Lower lobe of right lung (tissue), 2 donors: ENCODE measurements around the gene FHIT. TPM values are rescaled to one million over a fixed set of nuclear protein-coding genes. Genes with fewer than 3 reads are reported as not detected.
"Not testable (repeated sequence)": the region's sequence is repeated elsewhere in the genome, so short reads cannot be mapped to it uniquely, and the experiment has no call there.

Experiments
- ATAC-seq, 2 donors: fragments of 200-7000 bp; cut with Tn5 transposase; one replicate each; pipeline ENCODE4 v1.9.1; 2020 to 2022; ENCODE audit warnings: mild to moderate bottlenecking in 2 of 2, moderate library complexity in 2 of 2
- DNase-seq: peaks from one replicate; pipeline ENCODE4 v3.0.0-alpha.2; 2020
- H3K27ac ChIP-seq: fragments of 200-600 bp; one replicate; pipeline ENCODE4 v1.8.0; 2022
- H3K27me3 ChIP-seq: fragments of 200-600 bp; one replicate; pipeline ENCODE4 v1.8.0; 2022; ENCODE audit warnings: low read depth
- H3K36me3 ChIP-seq: fragments of 200-600 bp; one replicate; pipeline ENCODE4 v1.8.0; 2022; ENCODE audit warnings: mild to moderate bottlenecking
- H3K4me1 ChIP-seq: fragments of 200-600 bp; one replicate; pipeline ENCODE4 v1.8.0; 2022
- H3K4me3 ChIP-seq: fragments of 200-600 bp; one replicate; pipeline ENCODE4 v1.8.0; 2022; ENCODE audit warnings: mild to moderate bottlenecking
- H3K9me3 ChIP-seq: fragments of 200-600 bp; one replicate; pipeline ENCODE4 v1.8.0; 2022
- intact Hi-C: fragments of 100-400 bp; cut with DNase I; formaldehyde crosslinking; loops from one replicate; pipeline ENCODE4 v1.11.0; 2022
- total RNA-seq: library from RNA; stranded (reverse); fragmentation: NEBNext Ultra II Directional; extraction: Animal tissue kit (Norgen Biotek cat#: 25700); gene quantifications from one replicate; pipeline ENCODE4 v1.2.1, GENCODE V29; 2021
- TF ChIP-seq, protein P1 (sequence below): fragments of 200-600 bp; IDR thresholded peaks from one replicate; pipeline ENCODE4 v1.8.0; 2022; ENCODE audit warnings: antibody characterized with exemption, mild to moderate bottlenecking
- donor health status: DM: no; HTN: yes; CAD: no; lungs with severe emphysema.

The FHIT gene
- total RNA-seq, 1 donor from 2014 or later: 10.3 TPM

DNA sequence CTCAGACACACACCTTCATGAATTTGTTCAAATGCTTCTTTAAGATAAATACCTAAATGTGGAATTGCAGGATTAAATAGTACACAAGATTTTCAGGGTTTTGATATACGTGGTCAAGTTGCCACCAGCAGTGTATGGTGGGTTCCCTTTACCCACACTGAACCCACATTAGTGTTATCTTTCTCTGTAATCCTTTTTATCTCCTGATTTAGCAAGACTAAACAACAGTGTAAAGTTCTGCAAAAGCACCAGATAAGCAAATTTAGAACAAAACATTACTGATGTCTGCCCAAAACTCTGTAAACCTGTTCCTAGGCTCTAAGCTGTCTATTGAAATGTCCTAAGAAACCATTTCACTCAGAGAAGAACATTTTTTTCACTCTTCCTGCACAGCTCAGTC is 352.9 kb downstream of the FHIT start:
- intact Hi-C loops: no loop called here

DNA sequence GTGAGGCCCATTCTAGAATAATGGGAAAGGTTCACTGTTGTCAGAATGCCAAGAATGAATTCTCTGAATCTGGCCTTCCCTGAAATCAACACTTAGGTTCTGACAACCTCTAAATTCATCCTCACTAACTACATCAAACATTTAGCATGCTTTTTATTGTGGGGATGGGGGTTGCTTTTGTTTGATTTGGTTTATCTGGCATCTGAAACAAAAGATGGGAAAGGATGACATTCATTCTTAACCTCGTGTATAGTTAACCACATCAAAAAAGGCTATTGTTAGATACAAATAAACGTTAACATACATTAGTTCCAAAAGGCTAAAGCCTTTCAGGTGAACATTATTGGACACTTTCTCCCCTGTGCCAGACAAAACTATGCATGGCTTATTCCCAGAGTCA is 357.3 kb downstream of the FHIT start:
- H3K9me3 ChIP-seq: no peaks in the 10 kb centered on the region
- no peak overlapping the region for H3K27ac ChIP-seq
- intact Hi-C loops: no loop called here
- no peak overlapping the region for H3K4me3 ChIP-seq
- ATAC-seq: no peak
- TF ChIP-seq, protein P1, sequence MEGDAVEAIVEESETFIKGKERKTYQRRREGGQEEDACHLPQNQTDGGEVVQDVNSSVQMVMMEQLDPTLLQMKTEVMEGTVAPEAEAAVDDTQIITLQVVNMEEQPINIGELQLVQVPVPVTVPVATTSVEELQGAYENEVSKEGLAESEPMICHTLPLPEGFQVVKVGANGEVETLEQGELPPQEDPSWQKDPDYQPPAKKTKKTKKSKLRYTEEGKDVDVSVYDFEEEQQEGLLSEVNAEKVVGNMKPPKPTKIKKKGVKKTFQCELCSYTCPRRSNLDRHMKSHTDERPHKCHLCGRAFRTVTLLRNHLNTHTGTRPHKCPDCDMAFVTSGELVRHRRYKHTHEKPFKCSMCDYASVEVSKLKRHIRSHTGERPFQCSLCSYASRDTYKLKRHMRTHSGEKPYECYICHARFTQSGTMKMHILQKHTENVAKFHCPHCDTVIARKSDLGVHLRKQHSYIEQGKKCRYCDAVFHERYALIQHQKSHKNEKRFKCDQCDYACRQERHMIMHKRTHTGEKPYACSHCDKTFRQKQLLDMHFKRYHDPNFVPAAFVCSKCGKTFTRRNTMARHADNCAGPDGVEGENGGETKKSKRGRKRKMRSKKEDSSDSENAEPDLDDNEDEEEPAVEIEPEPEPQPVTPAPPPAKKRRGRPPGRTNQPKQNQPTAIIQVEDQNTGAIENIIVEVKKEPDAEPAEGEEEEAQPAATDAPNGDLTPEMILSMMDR: no peak
- DNase-seq: no peak
- H3K36me3 ChIP-seq: no peaks in the 10 kb centered on the region
- no peaks in the 10 kb centered on the region for H3K27me3 ChIP-seq
- H3K4me1 ChIP-seq: no peaks in the 10 kb centered on the region

More for the DNA sequence above, 352.9 kb downstream of the FHIT start:
- H3K4me3 ChIP-seq: no peak overlapping the region
- no peaks in the 10 kb centered on the region for H3K36me3 ChIP-seq
- H3K4me1 ChIP-seq: no peaks in the 10 kb centered on the region
- ATAC-seq: no peak
- DNase-seq: no peak
- H3K9me3 ChIP-seq: no peaks in the 10 kb centered on the region
- no peak overlapping the region for H3K27ac ChIP-seq
- no peaks in the 10 kb centered on the region for H3K27me3 ChIP-seq
- TF ChIP-seq, protein P1: no peak

DNA sequence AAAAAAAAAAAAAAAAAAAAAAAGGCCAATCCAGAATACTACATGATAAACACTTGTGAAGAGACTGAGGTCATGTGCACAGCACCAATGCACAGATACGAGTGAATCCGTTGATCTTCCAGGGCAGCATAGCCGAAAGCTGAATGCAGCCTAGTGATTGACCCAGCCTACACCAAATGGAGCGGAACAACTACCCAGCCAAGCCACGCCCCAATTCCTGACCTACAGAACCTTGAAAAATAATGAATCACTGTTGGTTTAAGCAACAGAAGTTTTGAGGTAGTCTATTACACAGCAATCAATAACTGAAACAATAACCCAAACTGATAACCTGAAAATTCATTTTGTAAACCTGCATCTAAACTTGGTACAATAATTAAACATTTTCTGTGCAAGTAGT is 361.0 kb downstream of the FHIT start:
- ATAC-seq: no peak
- DNase-seq: no peak
- TF ChIP-seq, protein P1: no peak
- no peaks in the 10 kb centered on the region for H3K27me3 ChIP-seq
- H3K36me3 ChIP-seq: no peaks in the 10 kb centered on the region
- intact Hi-C loops: no loop called here
- H3K9me3 ChIP-seq: no peaks in the 10 kb centered on the region
- H3K4me3 ChIP-seq: no peak overlapping the region
- no peaks in the 10 kb centered on the region for H3K4me1 ChIP-seq
- H3K27ac ChIP-seq: no peak overlapping the region

DNA sequence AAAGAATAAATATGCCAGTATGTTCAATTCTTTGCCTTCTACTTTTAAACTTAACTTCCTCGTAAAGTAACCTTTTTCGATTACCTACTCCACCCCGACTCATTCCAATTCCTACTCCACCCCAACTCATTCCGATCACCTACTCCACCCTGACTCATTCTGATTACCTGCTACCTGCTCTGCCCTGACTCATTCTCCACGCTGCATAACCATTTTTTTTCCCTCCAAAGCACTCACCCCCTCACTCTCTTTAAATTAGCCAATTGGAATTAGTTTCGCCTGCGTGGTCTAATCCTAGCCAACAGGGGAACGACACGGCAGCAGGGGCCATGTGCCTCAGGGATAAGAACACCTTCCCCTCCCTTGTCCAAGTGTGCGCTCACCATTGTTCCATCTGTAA is 362.3 kb downstream of the FHIT start:
- H3K4me1 ChIP-seq, H3K4me3 ChIP-seq, H3K36me3 ChIP-seq, H3K27me3 ChIP-seq, ATAC-seq, DNase-seq, H3K27ac ChIP-seq, intact Hi-C loops, H3K9me3 ChIP-seq: not testable (repeated sequence)

DNA sequence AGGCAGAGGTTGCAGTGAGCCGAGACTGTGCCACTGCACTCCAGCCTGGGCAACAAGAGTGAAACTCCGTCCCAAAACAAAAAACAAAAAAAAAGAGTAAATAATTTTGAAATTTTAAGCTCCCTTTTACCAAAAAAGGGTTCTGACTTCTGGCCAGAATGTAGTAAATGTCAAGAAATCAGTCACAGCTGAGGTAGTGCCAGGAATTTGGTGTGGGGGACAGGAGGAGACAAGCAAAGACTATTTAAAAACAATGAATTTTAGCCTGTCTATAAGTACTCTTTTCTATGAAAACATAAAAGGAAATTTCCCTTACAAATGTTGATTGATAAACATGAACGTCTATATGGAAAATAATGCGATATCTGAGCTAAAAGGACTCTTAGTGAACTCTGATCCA is 363.7 kb downstream of the FHIT start:
- no peak overlapping the region for H3K4me3 ChIP-seq
- intact Hi-C loops: no loop called here
- ATAC-seq (no peak), DNase-seq (no peak)
- no peak overlapping the region for H3K27ac ChIP-seq
- TF ChIP-seq, protein P1: no peak
- H3K36me3 ChIP-seq: no peaks in the 10 kb centered on the region
- H3K27me3 ChIP-seq: no peaks in the 10 kb centered on the region
- H3K4me1 ChIP-seq: no peaks in the 10 kb centered on the region
- H3K9me3 ChIP-seq: no peaks in the 10 kb centered on the region

DNA sequence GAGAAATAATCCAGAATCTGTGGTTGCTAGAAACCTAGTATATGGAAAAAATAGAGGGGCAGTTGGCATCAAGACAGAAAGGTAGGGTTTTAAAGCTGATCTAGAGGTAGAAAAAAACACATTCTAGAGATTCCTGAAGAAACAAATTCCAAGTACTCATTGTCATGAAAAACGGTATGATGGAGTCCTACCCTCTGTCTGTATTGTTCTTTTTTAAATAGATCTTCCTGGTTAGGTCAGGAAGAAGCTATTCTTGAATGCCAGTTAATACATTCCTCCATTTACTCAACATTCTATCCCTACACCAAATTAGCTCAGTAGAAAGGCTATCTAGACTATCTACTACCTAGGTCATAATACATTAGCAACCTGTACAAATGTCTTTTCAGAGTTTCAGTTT is 364.7 kb downstream of the FHIT start:
- TF ChIP-seq, protein P1: no peak

More for the DNA sequence above, 364.7 kb downstream of the FHIT start:
- Histone ChIP-seq H3K4me3 (no peak overlapping the region), H3K27ac (no peak overlapping the region), H3K36me3 (no peaks in the 10 kb centered on the region), H3K4me1 (no peaks in the 10 kb centered on the region), H3K9me3 (peaks cover 4% of the 10 kb centered on the region), H3K27me3 (no peaks in the 10 kb centered on the region)
- ATAC-seq (no peak), DNase-seq (no peak)
- intact Hi-C loops: no loop called here
